Gastrocnemius medialis (tissue), 4 donors: ENCODE data around the gene APBA2. TPM values are rescaled to one million over a fixed set of nuclear protein-coding genes. Genes with fewer than 3 reads are reported as not detected.

Experiments used
- ATAC-seq, 2 donors: fragments of 150-250 bp; one replicate each; pipeline ENCODE4 v1.9.1; 2016
- DNase-seq, 2 donors: peaks; one replicate each; pipeline ENCODE4 v3.0.0-alpha.2; 2019
- H3K27ac ChIP-seq, 4 donors: fragments of 200-600 bp; sonication (generic); 1 replicate in 1 of 4; 2 replicates in 3 of 4; pipeline ENCODE4 v1.5.1; 2016 to 2018; ENCODE audit warnings: mild to moderate bottlenecking in 2 of 4, moderate library complexity in 1 of 4
- H3K27me3 ChIP-seq, 3 donors: fragments of 200-600 bp; sonication (generic) in 2 of 3; 1 replicate in 1 of 3; 2 replicates in 2 of 3; pipeline versions ENCODE4 v1.5.1 to v1.6.0; 2016 to 2019; ENCODE audit warnings: mild to moderate bottlenecking in 1 of 3, moderate library complexity in 1 of 3
- H3K36me3 ChIP-seq, 2 donors: fragments of 200-600 bp; sonication (generic) in 1 of 2; one replicate each; pipeline ENCODE4 v1.5.1; 2017 to 2018
- H3K4me1 ChIP-seq, 2 donors: fragments of 200-600 bp; sonication (generic) in 1 of 2; one replicate each; pipeline ENCODE4 v1.5.1; 2016 to 2017; ENCODE audit warnings: mild to moderate bottlenecking in 2 of 2
- H3K4me3 ChIP-seq, 4 donors: fragments of 200-600 bp; sonication (generic) in 3 of 4; 1 replicate in 1 of 4; 2 replicates in 3 of 4; pipeline ENCODE4 v1.5.1; 2016 to 2019; ENCODE audit warnings: mild to moderate bottlenecking in 2 of 4
- H3K9me3 ChIP-seq, 3 donors: fragments of 200-600 bp; sonication (generic) in 2 of 3; 1 replicate in 1 of 3; 2 replicates in 2 of 3; pipeline ENCODE4 v1.5.1; 2016 to 2019
- POLR2A ChIP-seq, 2 donors: fragments of 450-650 bp; IDR thresholded peaks; one replicate each; pipeline ENCODE4 v1.6.1; 2017; ENCODE audit warnings: antibody characterized with exemption in 2 of 2, mild to moderate bottlenecking in 2 of 2, moderate library complexity in 2 of 2
- in situ Hi-C, 4 donors: fragments of 200-750 bp; cut with MboI; loops; one replicate each; pipeline versions ENCODE4 v1.15.0 to v1.8.0; 2017; ENCODE audit warnings: low sequenced_read_pairs in 4 of 4
- intact Hi-C: fragments of 100-400 bp; cut with DNase I; formaldehyde crosslinking; loops from one replicate; pipeline ENCODE4 v1.15.1; 2023; ENCODE audit warnings: low total_unique reads
- total RNA-seq, 4 donors: library from RNA; depleted of rRNA; stranded (reverse); fragments of >200 nt; gene quantifications; one replicate each; pipeline versions ENCODE4 v1.1.0 to v1.2.3, GENCODE V29; 2016
- TF ChIP-seq, protein P1 (sequence below), 5 experiments: fragments of 450-650 bp in 3 of 5; fragments of 200-600 bp in 2 of 5; sonication (generic) in 2 of 5; IDR thresholded peaks in 4 of 5; conservative IDR thresholded peaks in 1 of 5; 1 replicate in 4 of 5; 2 replicates in 1 of 5; pipeline ENCODE4 v1.5.1; 2016 to 2019; ENCODE audit warnings: antibody characterized with exemption in 5 of 5, mild to moderate bottlenecking in 3 of 5, moderate library complexity in 3 of 5

The APBA2 gene
- total RNA-seq, 4 donors from 2014 or later = 0.19 to 0.31 TPM; not detected in 2

DNA sequence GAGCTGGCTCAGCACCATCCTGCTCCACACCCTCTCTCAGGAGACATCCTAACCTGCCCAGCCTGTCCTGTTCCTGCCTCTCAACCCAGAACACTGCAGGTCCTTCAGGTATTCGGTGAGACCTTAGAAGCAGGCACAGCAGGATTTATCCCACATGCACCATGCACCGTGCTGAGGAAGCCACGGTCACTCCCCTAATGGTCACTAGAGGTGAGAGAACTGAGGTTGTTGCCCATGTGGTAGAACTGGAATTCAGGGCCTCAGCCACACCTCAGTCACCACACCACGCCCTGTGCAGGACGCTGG is 36.9 kb downstream of the APBA2 start:
- H3K27ac ChIP-seq = no peak overlapping the region
- H3K27me3 ChIP-seq = no peaks in the 10 kb centered on the region
- in situ Hi-C loops (no loop called here), intact Hi-C loops (no loop called here)
- H3K36me3 ChIP-seq = no peaks in the 10 kb centered on the region
- no peak for TF ChIP-seq POLR2A (IDR thresholded peaks at IDR 0.05)
- TF ChIP-seq, protein P1, sequence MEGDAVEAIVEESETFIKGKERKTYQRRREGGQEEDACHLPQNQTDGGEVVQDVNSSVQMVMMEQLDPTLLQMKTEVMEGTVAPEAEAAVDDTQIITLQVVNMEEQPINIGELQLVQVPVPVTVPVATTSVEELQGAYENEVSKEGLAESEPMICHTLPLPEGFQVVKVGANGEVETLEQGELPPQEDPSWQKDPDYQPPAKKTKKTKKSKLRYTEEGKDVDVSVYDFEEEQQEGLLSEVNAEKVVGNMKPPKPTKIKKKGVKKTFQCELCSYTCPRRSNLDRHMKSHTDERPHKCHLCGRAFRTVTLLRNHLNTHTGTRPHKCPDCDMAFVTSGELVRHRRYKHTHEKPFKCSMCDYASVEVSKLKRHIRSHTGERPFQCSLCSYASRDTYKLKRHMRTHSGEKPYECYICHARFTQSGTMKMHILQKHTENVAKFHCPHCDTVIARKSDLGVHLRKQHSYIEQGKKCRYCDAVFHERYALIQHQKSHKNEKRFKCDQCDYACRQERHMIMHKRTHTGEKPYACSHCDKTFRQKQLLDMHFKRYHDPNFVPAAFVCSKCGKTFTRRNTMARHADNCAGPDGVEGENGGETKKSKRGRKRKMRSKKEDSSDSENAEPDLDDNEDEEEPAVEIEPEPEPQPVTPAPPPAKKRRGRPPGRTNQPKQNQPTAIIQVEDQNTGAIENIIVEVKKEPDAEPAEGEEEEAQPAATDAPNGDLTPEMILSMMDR (IDR thresholded peaks at IDR 0.05 in 4 of 5, conservative IDR thresholded peaks at IDR 0.05 in 1 of 5) = no peak
- no peaks in the 10 kb centered on the region for H3K9me3 ChIP-seq
- DNase-seq = no peak
- no peaks in the 10 kb centered on the region for H3K4me1 ChIP-seq
- H3K4me3 ChIP-seq = no peak overlapping the region
- ATAC-seq = no peak

DNA sequence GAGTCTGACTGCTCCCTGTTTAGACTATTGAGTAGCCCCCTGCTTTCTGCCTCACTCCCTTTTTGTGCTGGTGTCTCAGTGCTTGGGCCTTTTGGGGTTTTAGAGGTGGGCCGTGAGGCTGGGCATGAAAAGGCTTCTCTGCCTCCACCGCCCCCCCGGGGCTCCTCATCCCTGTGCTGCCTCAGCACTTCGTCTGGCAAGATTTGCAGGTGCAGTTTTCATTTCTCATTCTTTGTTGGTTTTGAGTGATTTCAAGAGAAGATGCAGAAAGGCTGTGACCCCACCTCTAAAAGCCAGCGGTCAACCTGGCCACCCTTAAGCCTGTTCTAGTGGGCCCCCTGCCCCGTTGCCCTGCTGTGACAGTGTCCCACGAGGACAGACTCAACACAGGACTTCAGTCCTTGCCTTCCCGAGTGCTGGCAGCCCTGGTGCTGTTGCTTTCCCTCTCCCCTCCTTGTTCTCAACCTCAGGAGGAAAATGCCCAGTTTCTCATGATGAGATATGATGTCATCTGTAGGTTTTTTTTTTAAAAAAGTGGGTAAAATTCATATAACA is 38.0 kb downstream of the APBA2 start:
- Histone ChIP-seq H3K4me1 (no peaks in the 10 kb centered on the region), H3K27ac (no peak overlapping the region), H3K36me3 (no peaks in the 10 kb centered on the region), H3K9me3 (no peaks in the 10 kb centered on the region), H3K4me3 (no peak overlapping the region), H3K27me3 (no peaks in the 10 kb centered on the region)
- in situ Hi-C loops (no loop called here), intact Hi-C loops (no loop called here)
- no peak for ATAC-seq
- TF ChIP-seq, protein P1 (IDR thresholded peaks at IDR 0.05 in 4 of 5, conservative IDR thresholded peaks at IDR 0.05 in 1 of 5) = no peak
- TF ChIP-seq POLR2A (IDR thresholded peaks at IDR 0.05) = no peak
- no peak for DNase-seq

DNA sequence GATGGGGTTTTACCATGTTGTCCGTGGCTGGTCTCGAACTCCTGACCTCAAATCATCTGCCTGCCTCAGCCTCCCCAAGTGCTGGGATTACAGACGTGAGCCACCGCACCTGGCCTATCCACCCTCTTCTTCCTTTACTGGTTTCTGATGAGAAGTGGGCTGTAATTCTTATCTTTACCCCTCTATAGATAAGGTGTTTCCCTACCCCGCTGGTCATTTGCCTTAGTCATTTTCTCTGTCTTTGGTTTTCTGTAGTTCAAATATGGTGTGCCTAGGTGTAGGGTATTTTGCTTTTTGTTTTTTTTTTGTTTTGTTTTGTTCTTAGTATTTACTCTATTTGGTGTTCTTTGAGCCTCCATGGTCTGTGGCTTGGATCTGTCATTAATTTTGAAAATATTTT is 41.3 kb downstream of the APBA2 start:
- ATAC-seq (no peak), DNase-seq (no peak)
- Histone ChIP-seq H3K4me1 (no peaks in the 10 kb centered on the region), H3K4me3 (no peak overlapping the region), H3K27me3 (no peaks in the 10 kb centered on the region), H3K9me3 (no peaks in the 10 kb centered on the region), H3K27ac (no peak overlapping the region), H3K36me3 (no peaks in the 10 kb centered on the region)
- TF ChIP-seq, protein P1 (IDR thresholded peaks at IDR 0.05 in 4 of 5, conservative IDR thresholded peaks at IDR 0.05 in 1 of 5) = no peak
- no peak for TF ChIP-seq POLR2A (IDR thresholded peaks at IDR 0.05)
- in situ Hi-C loops (no loop called here), intact Hi-C loops (no loop called here)

DNA sequence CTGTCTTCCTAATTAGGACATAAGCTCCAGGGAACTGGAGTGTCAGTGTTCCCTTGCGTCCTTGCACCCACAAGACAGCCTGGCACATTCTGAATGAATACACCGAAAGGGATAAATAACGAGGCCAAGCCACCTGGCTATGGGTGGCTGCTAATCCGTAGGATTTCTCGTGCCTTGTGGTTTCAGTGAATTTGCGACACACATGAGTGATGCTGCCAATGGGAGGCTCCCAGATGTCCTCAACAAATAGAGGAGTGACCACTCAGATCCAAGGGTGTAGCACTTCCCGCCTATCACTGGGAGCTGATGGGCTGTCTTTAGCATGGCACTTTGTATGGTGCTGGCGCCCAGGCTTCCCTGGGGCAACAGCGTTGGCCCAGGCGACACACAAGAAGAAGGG is 43.4 kb downstream of the APBA2 start:
- no peaks in the 10 kb centered on the region for H3K4me1 ChIP-seq
- no peaks in the 10 kb centered on the region for H3K27me3 ChIP-seq
- H3K36me3 ChIP-seq = no peaks in the 10 kb centered on the region
- H3K27ac ChIP-seq = no peak overlapping the region
- no peak overlapping the region for H3K4me3 ChIP-seq
- TF ChIP-seq POLR2A (IDR thresholded peaks at IDR 0.05) = no peak
- TF ChIP-seq, protein P1 (IDR thresholded peaks at IDR 0.05 in 4 of 5, conservative IDR thresholded peaks at IDR 0.05 in 1 of 5) = no peak
- H3K9me3 ChIP-seq = no peaks in the 10 kb centered on the region
- intact Hi-C loops (no loop called here), in situ Hi-C loops (no loop called here)
- DNase-seq (no peak), ATAC-seq (no peak)

DNA sequence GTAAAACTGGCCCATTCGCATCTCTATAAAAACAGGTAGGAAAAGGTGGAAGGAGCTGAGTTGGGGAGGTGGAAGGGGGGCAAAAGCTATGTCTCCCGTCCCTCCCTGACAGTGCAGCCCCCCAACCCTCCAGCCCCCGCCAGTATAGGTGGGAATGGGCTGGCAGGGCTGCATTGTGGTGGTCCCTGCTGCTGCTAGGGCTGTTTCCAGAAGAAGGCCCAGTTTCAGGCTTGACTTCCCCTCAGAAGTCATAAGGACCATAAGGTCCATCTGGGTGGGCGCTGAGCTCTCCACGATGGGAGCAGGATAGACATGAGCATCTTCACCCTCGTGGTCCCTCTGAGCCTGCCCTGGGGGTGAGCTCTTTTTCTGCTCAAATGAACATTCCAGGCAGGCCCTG is 44.2 kb downstream of the APBA2 start:
- intact Hi-C loops (no loop called here), in situ Hi-C loops (no loop called here)
- Histone ChIP-seq H3K27me3 (no peaks in the 10 kb centered on the region), H3K4me3 (no peak overlapping the region), H3K36me3 (no peaks in the 10 kb centered on the region), H3K9me3 (no peaks in the 10 kb centered on the region), H3K4me1 (no peaks in the 10 kb centered on the region), H3K27ac (no peak overlapping the region)
- TF ChIP-seq POLR2A (IDR thresholded peaks at IDR 0.05) = no peak
- TF ChIP-seq, protein P1 (IDR thresholded peaks at IDR 0.05 in 4 of 5, conservative IDR thresholded peaks at IDR 0.05 in 1 of 5) = no peak
- ATAC-seq = no peak
- no peak for DNase-seq
